Lung (tissue), 12 donors: ENCODE measurements around the gene CCDC88A. TPM values are rescaled to one million over a fixed set of nuclear protein-coding genes. Genes with fewer than 3 reads are reported as not detected.
"Not testable (repeated sequence)": the region's sequence is repeated elsewhere in the genome, so short reads cannot be mapped to it uniquely, and the experiment has no call there.

Source experiments
- ATAC-seq: fragments of 200-7000 bp; cut with Tn5 transposase; one replicate; pipeline ENCODE4 v1.9.1; 2020; ENCODE audit warnings: moderate number of reproducible peaks; ENCODE audit not compliant: insufficient read depth, low FRiP score
- DNase-seq, 3 donors: peaks; one replicate each; pipeline ENCODE4 v3.0.0-alpha.2; 2013 to 2017
- H3K27ac ChIP-seq, 2 donors: one replicate each; pipeline ENCODE4 v1.5.1; 2013; ENCODE audit warnings: mild to moderate bottlenecking in 2 of 2, moderate library complexity in 2 of 2, control low read depth in 1 of 2, inconsistent platforms in 1 of 2, low read depth in 1 of 2, low read length in 1 of 2
- H3K27me3 ChIP-seq, 3 donors: one replicate each; pipeline ENCODE4 v1.5.1; 2013; ENCODE audit warnings: low read length in 2 of 3; ENCODE audit not compliant: control insufficient read depth in 3 of 3, insufficient read depth in 3 of 3
- H3K36me3 ChIP-seq, 4 donors: one replicate each; pipeline ENCODE4 v1.5.1; 2013; ENCODE audit warnings: low read length in 4 of 4, mild to moderate bottlenecking in 1 of 4, moderate library complexity in 1 of 4; ENCODE audit not compliant: control insufficient read depth in 4 of 4, insufficient read depth in 4 of 4
- H3K4me1 ChIP-seq, 5 donors: one replicate each; pipeline ENCODE4 v1.5.1; 2013; ENCODE audit warnings: low read length in 5 of 5, mild to moderate bottlenecking in 2 of 5, moderate library complexity in 1 of 5; ENCODE audit not compliant: control insufficient read depth in 5 of 5, insufficient read depth in 5 of 5
- H3K4me3 ChIP-seq: one replicate; pipeline ENCODE4 v1.5.1; 2013; ENCODE audit warnings: mild to moderate bottlenecking, control low read depth, moderate library complexity
- H3K9ac ChIP-seq, 2 donors: one replicate each; pipeline ENCODE4 v1.5.1; 2013; ENCODE audit warnings: low read length in 2 of 2, control low read depth in 1 of 2; ENCODE audit not compliant: insufficient read depth in 1 of 2
- H3K9me3 ChIP-seq, 4 donors: one replicate each; pipeline ENCODE4 v1.5.1; 2013; ENCODE audit warnings: low read length in 3 of 4, mild to moderate bottlenecking in 1 of 4, moderate library complexity in 1 of 4; ENCODE audit not compliant: control insufficient read depth in 4 of 4, insufficient read depth in 3 of 4
- WGBS, 2 donors: extraction: QIAGEN DNeasy Blood & Tissue Kit; methylation state at CpG; one replicate each; pipeline ENCODE4 v1.1.7; 2013; 5-methylcytosine and 5-hydroxymethylcytosine counted together
- polyA plus RNA-seq, 2 donors: library from polyadenylated mRNA; stranded (reverse); fragments of 200-250 nt; gene quantifications; one replicate each; pipeline ENCODE4 v1.2.1, GENCODE V29; 2013
- total RNA-seq, 2 donors: library from RNA; depleted of rRNA in 1 of 2; stranded (reverse); fragments of >200 nt in 1 of 2; gene quantifications; one replicate each; pipeline ENCODE4 v1.2.1, GENCODE V29; 2014 to 2021
- TF ChIP-seq, protein P1 (sequence below): IDR thresholded peaks from 2 replicates; pipeline ENCODE4 v1.5.1; 2012; ENCODE audit warnings: mild to moderate bottlenecking; ENCODE audit errors: control extremely low read depth, extremely low read depth
- donor health status: control.
- donor health status: control.
- donor health status: Bipolar disorder and iron deficiency.
- donor health status: healthy.
- donor health status: DM: yes; HTN: yes; CAD: no.

Gene CCDC88A
- total and polyA plus RNA-seq, 4 donors = 13.3 to 91.9 (median 61.5) TPM

DNA sequence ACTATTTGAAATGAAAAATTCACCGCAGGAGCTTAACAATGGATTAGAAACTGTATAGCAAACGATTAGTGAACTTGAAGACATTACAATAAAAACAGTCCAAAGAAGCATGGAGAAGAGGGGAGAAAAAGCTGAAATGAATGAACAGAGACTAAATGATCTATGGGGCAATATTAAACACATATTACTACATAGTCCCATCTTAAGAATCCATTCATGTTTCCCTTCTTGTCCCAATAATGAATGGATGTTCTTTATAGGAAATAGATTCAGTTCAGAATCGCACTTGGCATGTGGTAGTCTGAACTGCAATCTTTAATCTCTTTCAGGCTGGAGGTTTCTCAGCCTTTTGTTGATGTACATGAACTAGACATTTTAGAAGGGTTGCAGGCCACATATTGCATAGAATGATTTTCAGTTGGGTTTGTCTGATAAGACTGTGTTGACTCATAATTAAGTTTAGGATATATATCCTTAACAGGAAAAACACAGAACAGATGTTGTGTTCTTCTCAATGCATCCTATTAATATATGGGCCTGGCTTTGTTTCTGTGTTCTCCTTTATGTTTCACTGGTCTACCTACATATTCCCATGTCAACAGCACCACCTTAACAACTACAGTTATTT is 27.9 kb downstream of the CCDC88A start:
- Histone ChIP-seq H3K27me3 (no peaks in the 10 kb centered on the region), H3K36me3 (peaks cover 0 to 3% (median 0%) of the 10 kb centered on the region in 4 donors), H3K27ac (no peak overlapping the region), H3K4me3 (no peak overlapping the region), H3K9ac (no peak overlapping the region), H3K9me3 (no peaks in the 10 kb centered on the region), H3K4me1 (no peaks in the 10 kb centered on the region)
- no peak for DNase-seq
- no peak for ATAC-seq
- TF ChIP-seq, protein P1, sequence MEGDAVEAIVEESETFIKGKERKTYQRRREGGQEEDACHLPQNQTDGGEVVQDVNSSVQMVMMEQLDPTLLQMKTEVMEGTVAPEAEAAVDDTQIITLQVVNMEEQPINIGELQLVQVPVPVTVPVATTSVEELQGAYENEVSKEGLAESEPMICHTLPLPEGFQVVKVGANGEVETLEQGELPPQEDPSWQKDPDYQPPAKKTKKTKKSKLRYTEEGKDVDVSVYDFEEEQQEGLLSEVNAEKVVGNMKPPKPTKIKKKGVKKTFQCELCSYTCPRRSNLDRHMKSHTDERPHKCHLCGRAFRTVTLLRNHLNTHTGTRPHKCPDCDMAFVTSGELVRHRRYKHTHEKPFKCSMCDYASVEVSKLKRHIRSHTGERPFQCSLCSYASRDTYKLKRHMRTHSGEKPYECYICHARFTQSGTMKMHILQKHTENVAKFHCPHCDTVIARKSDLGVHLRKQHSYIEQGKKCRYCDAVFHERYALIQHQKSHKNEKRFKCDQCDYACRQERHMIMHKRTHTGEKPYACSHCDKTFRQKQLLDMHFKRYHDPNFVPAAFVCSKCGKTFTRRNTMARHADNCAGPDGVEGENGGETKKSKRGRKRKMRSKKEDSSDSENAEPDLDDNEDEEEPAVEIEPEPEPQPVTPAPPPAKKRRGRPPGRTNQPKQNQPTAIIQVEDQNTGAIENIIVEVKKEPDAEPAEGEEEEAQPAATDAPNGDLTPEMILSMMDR = no peak
- 81 to 85% methylated on average over 3 of the region's 3 CpGs for WGBS, 2 donors

GRCh38 chr2:55391155-55391554 is 28.5 kb downstream of the CCDC88A start:
- TF ChIP-seq, protein P1 = no peak
- no peak overlapping the region for H3K4me3 ChIP-seq
- peaks cover 0 to 3% (median 0%) of the 10 kb centered on the region in 4 donors for H3K36me3 ChIP-seq
- DNase-seq (no peak), ATAC-seq (no peak)
- H3K4me1 ChIP-seq = no peaks in the 10 kb centered on the region
- no peak overlapping the region for H3K27ac ChIP-seq
- H3K9ac ChIP-seq = no peak overlapping the region
- 92 to 96% methylated on average over 2 of the region's 2 CpGs for WGBS, 2 donors
- H3K9me3 ChIP-seq = no peaks in the 10 kb centered on the region
- no peaks in the 10 kb centered on the region for H3K27me3 ChIP-seq

DNA sequence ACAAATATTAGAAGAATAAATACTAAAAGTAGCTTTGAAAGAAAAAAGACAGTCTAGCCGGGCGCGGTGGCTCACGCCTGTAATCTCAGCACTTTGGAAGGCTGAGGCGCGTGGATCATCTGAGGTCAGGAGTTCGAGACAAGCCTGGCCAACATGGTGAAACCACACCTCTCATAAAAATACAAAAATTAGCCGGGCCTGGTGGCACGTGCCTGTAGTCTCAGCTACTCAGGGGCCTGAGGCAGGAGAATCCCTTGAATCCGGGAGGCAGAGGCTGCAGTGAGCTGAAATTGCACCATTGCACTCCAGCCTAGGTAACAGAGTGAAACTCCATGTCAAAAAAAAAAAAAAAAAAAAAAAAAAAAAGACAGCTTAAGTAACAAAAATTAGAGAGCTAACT is 34.1 kb downstream of the CCDC88A start:
- not testable (repeated sequence) for ATAC-seq, H3K4me3 ChIP-seq, DNase-seq, H3K27ac ChIP-seq, H3K9ac ChIP-seq, H3K36me3 ChIP-seq, H3K9me3 ChIP-seq, H3K27me3 ChIP-seq, H3K4me1 ChIP-seq
- 96 to 98% methylated on average over 10 of the region's 10 CpGs for WGBS, 2 donors

GRCh38 chr2:55384786-55385185 is 34.9 kb downstream of the CCDC88A start:
- H3K36me3 ChIP-seq = peaks cover 0 to 3% (median 0%) of the 10 kb centered on the region in 4 donors
- WGBS, 2 donors = 95 to 98% methylated on average over 4 of the region's 4 CpGs
- H3K9ac ChIP-seq = no peak overlapping the region
- no peaks in the 10 kb centered on the region for H3K9me3 ChIP-seq
- no peak for ATAC-seq
- DNase-seq = no peak
- TF ChIP-seq, protein P1 = no peak
- H3K4me3 ChIP-seq = no peak overlapping the region
- no peak overlapping the region for H3K27ac ChIP-seq
- no peaks in the 10 kb centered on the region for H3K4me1 ChIP-seq
- no peaks in the 10 kb centered on the region for H3K27me3 ChIP-seq
